ENCODE data around the gene GIPR.
"Not testable (repeated sequence)": the region's sequence is repeated elsewhere in the genome, so short reads cannot be mapped to it uniquely, and the experiment has no call there.

The GIPR gene

GRCh38 chr19:45645631-45646344, 22.2 kb upstream of the GIPR start:
- in situ Hi-C loops (cut with MboI; ENCODE audit: low sequenced_read_pairs), result no loop called here

GRCh38 chr19:45646345-45646698, 21.7 kb upstream of the GIPR start:
- in situ Hi-C loops (cut with MboI; ENCODE audit: low sequenced_read_pairs), result no loop called here

GRCh38 chr19:45650722-45651121, 17.3 kb upstream of the GIPR start:
- in situ Hi-C loops (cut with MboI; ENCODE audit: low sequenced_read_pairs), result no loop called here

GRCh38 chr19:45653634-45654033, 14.4 kb upstream of the GIPR start:
- in situ Hi-C loops (cut with MboI; ENCODE audit: low sequenced_read_pairs), result no loop called here

GRCh38 chr19:45655073-45655472, 12.9 kb upstream of the GIPR start:
- in situ Hi-C loops (cut with MboI; ENCODE audit: low sequenced_read_pairs), result no loop called here

- in situ Hi-C loops (cut with MboI; ENCODE audit: low sequenced_read_pairs), result no loop called here
Measured at GRCh38 chr19:45657520-45658167, 10.4 kb upstream of the GIPR start.

- in situ Hi-C loops (cut with MboI; ENCODE audit: low sequenced_read_pairs), result no loop called here
Measured at GRCh38 chr19:45659096-45659729, 8.8 kb upstream of the GIPR start.

GRCh38 chr19:45660636-45661035, 7.4 kb upstream of the GIPR start:
- in situ Hi-C loops (cut with MboI; ENCODE audit: low sequenced_read_pairs), result no loop called here

GRCh38 chr19:45663800-45664199, 4.2 kb upstream of the GIPR start:
- in situ Hi-C loops (cut with MboI; ENCODE audit: low sequenced_read_pairs), result no loop called here

- in situ Hi-C loops (cut with MboI; ENCODE audit: low sequenced_read_pairs), result no loop called here
Measured at GRCh38 chr19:45664575-45664974, 3.4 kb upstream of the GIPR start.

- in situ Hi-C loops (cut with MboI; ENCODE audit: low sequenced_read_pairs), result no loop called here
Measured at GRCh38 chr19:45668342-45668871, 386 bp downstream of the GIPR start.

GRCh38 chr19:45670670-45671453, 2.8 kb downstream of the GIPR start:
- in situ Hi-C loops (cut with MboI; ENCODE audit: low sequenced_read_pairs), result no loop called here

GRCh38 chr19:45674946-45675345, 6.9 kb downstream of the GIPR start:
- in situ Hi-C loops (cut with MboI; ENCODE audit: low sequenced_read_pairs), result no loop called here

GRCh38 chr19:45676851-45677263, 8.8 kb downstream of the GIPR start:
- in situ Hi-C loops (cut with MboI; ENCODE audit: low sequenced_read_pairs), result no loop called here

- in situ Hi-C loops (cut with MboI; ENCODE audit: low sequenced_read_pairs), result no loop called here
Measured at GRCh38 chr19:45677351-45678230, 9.6 kb downstream of the GIPR start.

- in situ Hi-C loops (cut with MboI; ENCODE audit: low sequenced_read_pairs), result no loop called here
Measured at GRCh38 chr19:45681391-45682015, 13.5 kb downstream of the GIPR start.

GRCh38 chr19:45682117-45682516, 14.1 kb downstream of the GIPR start:
- in situ Hi-C loops (cut with MboI; ENCODE audit: low sequenced_read_pairs), result no loop called here

GRCh38 chr19:45682908-45683307, 14.9 kb downstream of the GIPR start:
- in situ Hi-C loops (cut with MboI; ENCODE audit: low sequenced_read_pairs), result no loop called here

- in situ Hi-C loops (cut with MboI; ENCODE audit: low sequenced_read_pairs), result not testable (repeated sequence)
Measured at GRCh38 chr19:45685045-45685444, 17.0 kb downstream of the GIPR start.

- in situ Hi-C loops (cut with MboI; ENCODE audit: low sequenced_read_pairs), result no loop called here
Measured at GRCh38 chr19:45687599-45687998, 19.6 kb downstream of the GIPR start.

Data from HL-60/S4 treated with phorbol 12-myristate 13-acetate at 8.2 ng/mL for 4 days and 3 days (cell line).